ENCODE data around the gene BANP.
"Not testable (repeated sequence)": the region's sequence is repeated elsewhere in the genome, so short reads cannot be mapped to it uniquely, and the experiment has no call there.

The BANP gene

GRCh38 chr16:88017587-88018101, 66.4 kb downstream of the BANP start:
- no peak for DNase-seq

GRCh38 chr16:88018382-88018781, 67.1 kb downstream of the BANP start:
- DNase-seq, result not testable (repeated sequence)

GRCh38 chr16:88019041-88019820, 68.0 kb downstream of the BANP start:
- DNase-seq, result not testable (repeated sequence)

- no peak for DNase-seq
Measured at GRCh38 chr16:88019821-88020515, 68.7 kb downstream of the BANP start.

- no peak for DNase-seq
Measured at GRCh38 chr16:88020516-88020885, 69.3 kb downstream of the BANP start.

- DNase-seq, result not testable (repeated sequence)
Measured at GRCh38 chr16:88021041-88021970, 70.1 kb downstream of the BANP start.

GRCh38 chr16:88022076-88023042, 71.1 kb downstream of the BANP start:
- DNase-seq, result no peak

- DNase-seq, result no peak
Measured at GRCh38 chr16:88023366-88023765, 72.1 kb downstream of the BANP start.

- no peak for DNase-seq
Measured at GRCh38 chr16:88023786-88024185, 72.6 kb downstream of the BANP start.

GRCh38 chr16:88024491-88025085, 73.4 kb downstream of the BANP start:
- not testable (repeated sequence) for DNase-seq

GRCh38 chr16:88025086-88025492, 73.9 kb downstream of the BANP start:
- not testable (repeated sequence) for DNase-seq

- DNase-seq, result not testable (repeated sequence)
Measured at GRCh38 chr16:88025828-88026555, 74.8 kb downstream of the BANP start.

GRCh38 chr16:88026964-88027938, 76.0 kb downstream of the BANP start:
- no peak for DNase-seq

GRCh38 chr16:88028177-88028930, 77.1 kb downstream of the BANP start:
- DNase-seq, result not testable (repeated sequence)

- no peak for DNase-seq
Measured at GRCh38 chr16:88030498-88030897, 79.3 kb downstream of the BANP start.

- not testable (repeated sequence) for DNase-seq
Measured at GRCh38 chr16:88030961-88031360, 79.7 kb downstream of the BANP start.

- not testable (repeated sequence) for DNase-seq
Measured at GRCh38 chr16:88033003-88033740, 81.9 kb downstream of the BANP start.

- DNase-seq, result no peak
Measured at GRCh38 chr16:88034770-88035169, 83.5 kb downstream of the BANP start.
